Measurements from ENCODE around the gene BAK1.

The BAK1 gene

GRCh38 chr6:33584700-33585402 lies 4.8 kb upstream of the BAK1 start:
- Histone ChIP-seq H4K20me1 (ENCODE audit: insufficient read depth, low read length) (no peaks in the 10 kb centered on the region), H3K36me3 (replicated peaks; ENCODE audit: low read depth, low read length) (no peaks in the 10 kb centered on the region), H3K9me3 (ENCODE audit: insufficient read depth, low read length) (no peaks in the 10 kb centered on the region), H2AFZ (ENCODE audit: low read depth, low read length) (no peak overlapping the region), H3K27me3 (ENCODE audit: low read depth, low read length) (no peaks in the 10 kb centered on the region), H3K4me1 (ENCODE audit: low read length) (peaks cover 20% of the 10 kb centered on the region), H3K79me2 (ENCODE audit: low read length) (peaks cover 2% of the 10 kb centered on the region), H3K4me2 (ENCODE audit: low read length) (peak overlapping the region; percentile 81), H3K9ac (ENCODE audit: low read length) (peak overlapping the region; percentile 56; the same call in 1 of the 2 replicates), H3K27ac (ENCODE audit: low read length) (no peak overlapping the region), H3K4me3 (ENCODE audit: low read length) (peak overlapping the region; percentile 71)
- TF ChIP-seq CTCF (IDR thresholded peaks at IDR 0.05; ENCODE audit: low read depth, low read length) = no peak

GRCh38 chr6:33583591-33584155 lies 3.6 kb upstream of the BAK1 start:
- Histone ChIP-seq H3K79me2 (ENCODE audit: low read length) (peaks cover 14% of the 10 kb centered on the region), H3K4me3 (ENCODE audit: low read length) (no peak overlapping the region), H3K27ac (ENCODE audit: low read length) (no peak overlapping the region), H3K36me3 (replicated peaks; ENCODE audit: low read depth, low read length) (no peaks in the 10 kb centered on the region), H3K9me3 (ENCODE audit: insufficient read depth, low read length) (no peaks in the 10 kb centered on the region), H2AFZ (ENCODE audit: low read depth, low read length) (no peak overlapping the region), H3K9ac (ENCODE audit: low read length) (no peak overlapping the region), H3K4me2 (ENCODE audit: low read length) (no peak overlapping the region), H3K4me1 (ENCODE audit: low read length) (peaks cover 21% of the 10 kb centered on the region), H3K27me3 (ENCODE audit: low read depth, low read length) (no peaks in the 10 kb centered on the region), H4K20me1 (ENCODE audit: insufficient read depth, low read length) (no peaks in the 10 kb centered on the region)
- TF ChIP-seq CTCF (IDR thresholded peaks at IDR 0.05; ENCODE audit: low read depth, low read length) (0 out of 2 replicates have a peak, but pooled peaks have one; percentile 3), EZH2phosphoT487 (IDR thresholded peaks at IDR 0.05; ENCODE audit: low read depth) (no peak)

GRCh38 chr6:33581186-33581585 lies 1.1 kb upstream of the BAK1 start:
- Histone ChIP-seq H3K36me3 (replicated peaks; ENCODE audit: low read depth, low read length) (peaks cover 3% of the 10 kb centered on the region), H3K4me1 (ENCODE audit: low read length) (peaks cover 25% of the 10 kb centered on the region), H3K79me2 (ENCODE audit: low read length) (peaks cover 25% of the 10 kb centered on the region), H3K27me3 (ENCODE audit: low read depth, low read length) (no peaks in the 10 kb centered on the region), H3K27ac (ENCODE audit: low read length) (no peak overlapping the region), H3K9me3 (ENCODE audit: insufficient read depth, low read length) (no peaks in the 10 kb centered on the region), H4K20me1 (ENCODE audit: insufficient read depth, low read length) (no peaks in the 10 kb centered on the region), H2AFZ (ENCODE audit: low read depth, low read length) (no peak overlapping the region), H3K9ac (ENCODE audit: low read length) (no peak overlapping the region), H3K4me3 (ENCODE audit: low read length) (no peak overlapping the region), H3K4me2 (ENCODE audit: low read length) (no peak overlapping the region)
- TF ChIP-seq EZH2phosphoT487 (IDR thresholded peaks at IDR 0.05; ENCODE audit: low read depth) (no peak), CTCF (IDR thresholded peaks at IDR 0.05; ENCODE audit: low read depth, low read length) (no peak)

GRCh38 chr6:33578588-33579011 lies 1.5 kb downstream of the BAK1 start:
- Histone ChIP-seq H3K9ac (ENCODE audit: low read length) (peak overlapping the region; percentile 92), H3K9me3 (ENCODE audit: insufficient read depth, low read length) (no peaks in the 10 kb centered on the region), H3K27ac (ENCODE audit: low read length) (peak overlapping the region; percentile 55), H3K36me3 (replicated peaks; ENCODE audit: low read depth, low read length) (peaks cover 11% of the 10 kb centered on the region), H3K27me3 (ENCODE audit: low read depth, low read length) (no peaks in the 10 kb centered on the region), H3K79me2 (ENCODE audit: low read length) (peaks cover 25% of the 10 kb centered on the region), H3K4me1 (ENCODE audit: low read length) (peaks cover 12% of the 10 kb centered on the region), H2AFZ (ENCODE audit: low read depth, low read length) (no peak overlapping the region), H3K4me2 (ENCODE audit: low read length) (peak overlapping the region; percentile 92), H3K4me3 (ENCODE audit: low read length) (peak overlapping the region; percentile 100), H4K20me1 (ENCODE audit: insufficient read depth, low read length) (no peaks in the 10 kb centered on the region)
- TF ChIP-seq CTCF (IDR thresholded peaks at IDR 0.05; ENCODE audit: low read depth, low read length) = no peak
- TF ChIP-seq EZH2phosphoT487 (IDR thresholded peaks at IDR 0.05; ENCODE audit: low read depth) = no peak
